ENCODE results near the gene WDFY1.
"Not testable (repeated sequence)": the region's sequence is repeated elsewhere in the genome, so short reads cannot be mapped to it uniquely, and the experiment has no call there.

WDFY1 gene

GRCh38 chr2:223944166-223944702 is 901 bp downstream of the WDFY1 start (continued):
- TF ChIP-seq ZBTB8A (tag by site-specific recombination; IDR thresholded peaks at IDR 0.05): peak; percentile 87
- TF ChIP-seq ZFHX2 (tag by site-specific recombination; conservative IDR thresholded peaks at IDR 0.05): no peak
- TF ChIP-seq ZNF280C (tag by site-specific recombination; IDR thresholded peaks at IDR 0.05): no peak

- Histone ChIP-seq H3K4me3 (ENCODE audit: low read depth, low read length) (peak overlapping the region; percentile 18), H3K36me3 (ENCODE audit: control insufficient read depth in 2 of 2, insufficient read depth in 1 of 2, low read length in 2 of 2) (no peaks in the 10 kb centered on the region), H3K4me1 (ENCODE audit: control insufficient read depth, insufficient read depth, low read length) (no peaks in the 10 kb centered on the region), H3K27ac (ENCODE audit: extremely low read depth, low read depth, low read length) (no peak overlapping the region), H3K9me3 (ENCODE audit: control insufficient read depth, insufficient read depth, low read depth, low read length) (no peaks in the 10 kb centered on the region)
- no peak for TF ChIP-seq ZFP37 (tag by site-specific recombination; IDR thresholded peaks at IDR 0.05)
- 0 out of 2 replicates have a peak, but pooled peaks have one; percentile 9 for TF ChIP-seq ZFHX2 (tag by site-specific recombination; conservative IDR thresholded peaks at IDR 0.05)
- POLR2A ChIA-PET: interaction anchor here (0.7 kb wide), 1 partner anchor 1124 kb away, joined by 3 read pairs; no protein-coding TSS in a partner anchor
- CTCF ChIA-PET: interaction anchor here (0.6 kb wide), 1 partner anchor 34 kb away, joined by 3 read pairs; no protein-coding TSS in a partner anchor
These were observed 1.6 kb downstream of the WDFY1 start for GRCh38 chr2:223943561-223944008.

- H3K36me3 ChIP-seq (ENCODE audit: control insufficient read depth in 2 of 2, insufficient read depth in 1 of 2, low read length in 2 of 2): no peaks in the 10 kb centered on the region
- H3K27ac ChIP-seq (ENCODE audit: extremely low read depth, low read depth, low read length): no peak overlapping the region
- no peak overlapping the region for H3K4me3 ChIP-seq (ENCODE audit: low read depth, low read length)
- POLR2A ChIA-PET: interaction anchor here (0.7 kb wide), 1 partner anchor 1123 kb away, joined by 3 read pairs; no protein-coding TSS in a partner anchor
- no peaks in the 10 kb centered on the region for H3K9me3 ChIP-seq (ENCODE audit: control insufficient read depth, insufficient read depth, low read depth, low read length)
- CTCF ChIA-PET: interaction anchor here (0.6 kb wide), 1 partner anchor 33 kb away, joined by 3 read pairs; no protein-coding TSS in a partner anchor
- H3K4me1 ChIP-seq (ENCODE audit: control insufficient read depth, insufficient read depth, low read length): no peaks in the 10 kb centered on the region
- TF ChIP-seq SCRT1 (tag by site-specific recombination; IDR thresholded peaks at IDR 0.05; ENCODE audit: borderline replicate concordance) (peak; percentile 49; the same call in 1 of the 2 replicates), SP3 (tag by site-specific recombination; IDR thresholded peaks at IDR 0.05) (no peak), ZBTB21 (tag by site-specific recombination; IDR thresholded peaks at IDR 0.05) (no peak), SCRT2 (tag by site-specific recombination; IDR thresholded peaks at IDR 0.05) (peak; percentile 79), ZNF174 (tag by site-specific recombination; IDR thresholded peaks at IDR 0.05) (no peak)
These were observed 2.0 kb downstream of the WDFY1 start for GRCh38 chr2:223943135-223943534.

GRCh38 chr2:223941579-223942277 is 3.4 kb downstream of the WDFY1 start:
- ChIA-PET CTCF (interaction anchor here (0.6 to 0.7 kb wide), 3 partner anchors 30 to 970 kb away, joined by 3 read pairs; no protein-coding TSS in a partner anchor), POLR2A (no interaction called here)
- Histone ChIP-seq H3K36me3 (ENCODE audit: control insufficient read depth in 2 of 2, insufficient read depth in 1 of 2, low read length in 2 of 2) (no peaks in the 10 kb centered on the region), H3K27ac (ENCODE audit: extremely low read depth, low read depth, low read length) (no peak overlapping the region), H3K4me1 (ENCODE audit: control insufficient read depth, insufficient read depth, low read length) (peaks cover 10% of the 10 kb centered on the region), H3K9me3 (ENCODE audit: control insufficient read depth, insufficient read depth, low read depth, low read length) (no peaks in the 10 kb centered on the region), H3K4me3 (ENCODE audit: low read depth, low read length) (no peak overlapping the region)
- TF ChIP-seq SALL2 (tag by site-specific recombination; IDR thresholded peaks at IDR 0.05; ENCODE audit: borderline replicate concordance) (no peak), ZBTB6 (tag by site-specific recombination; IDR thresholded peaks at IDR 0.05) (peak; percentile 69), ZNF354C (tag by site-specific recombination; IDR thresholded peaks at IDR 0.05; ENCODE audit: borderline replicate concordance, low read depth) (no peak), ZNF843 (tag by site-specific recombination; IDR thresholded peaks at IDR 0.05) (no peak)

GRCh38 chr2:223939438-223939837 is 5.7 kb downstream of the WDFY1 start:
- CTCF ChIA-PET: interaction anchor here (0.6 kb wide), 2 partner anchors 29 to 375 kb away, joined by 3 to 4 read pairs; no protein-coding TSS in a partner anchor
- H3K4me1 ChIP-seq (ENCODE audit: control insufficient read depth, insufficient read depth, low read length): peaks cover 13% of the 10 kb centered on the region
- H3K27ac ChIP-seq (ENCODE audit: extremely low read depth, low read depth, low read length); H3K36me3 ChIP-seq (ENCODE audit: control insufficient read depth in 2 of 2, insufficient read depth in 1 of 2, low read length in 2 of 2); H3K4me3 ChIP-seq (ENCODE audit: low read depth, low read length); POLR2A ChIA-PET; H3K9me3 ChIP-seq (ENCODE audit: control insufficient read depth, insufficient read depth, low read depth, low read length): not testable (repeated sequence)
